HepG2 (cell line): ENCODE data around the gene CHD9. TPM values are rescaled to one million over a fixed set of nuclear protein-coding genes. Genes with fewer than 3 reads are reported as not detected.
A peak's percentile ranks its signal among the peaks of the same experiment; 100 is the strongest.

Experiments used
- JARID2 ChIP-seq: sonication (generic); formaldehyde crosslinking; IDR thresholded peaks from 2 replicates; pipeline ENCODE4 v1.8.1; 2023; ENCODE audit warnings: missing genetic modification reagents, inconsistent platforms; ENCODE audit not compliant: insufficient replicate concordance
- KLF15 ChIP-seq: sonication (generic); formaldehyde crosslinking; IDR thresholded peaks from 2 replicates; pipeline ENCODE4 v1.8.1; 2023; ENCODE audit warnings: borderline replicate concordance, mild to moderate bottlenecking, inconsistent platforms, missing genetic modification reagents, mixed read lengths
- NR2C2 ChIP-seq: sonication (generic); formaldehyde crosslinking; IDR thresholded peaks from 2 replicates; pipeline ENCODE4 v1.4.0; 2020; ENCODE audit warnings: missing genetic modification reagents, mild to moderate bottlenecking, moderate library complexity, borderline replicate concordance
- TCF7 ChIP-seq: sonication (generic); IDR thresholded peaks from 2 replicates; pipeline ENCODE4 v1.6.1; 2016; ENCODE audit warnings: antibody characterized with exemption, low read depth
- TOE1 ChIP-seq: sonication (generic); formaldehyde crosslinking; IDR thresholded peaks from 2 replicates; pipeline ENCODE4 v1.4.0; 2020; ENCODE audit warnings: mild to moderate bottlenecking, missing genetic modification reagents
- ZKSCAN5 ChIP-seq: sonication (generic); formaldehyde crosslinking; IDR thresholded peaks from 2 replicates; pipeline ENCODE4 v1.5.1; 2020; ENCODE audit warnings: mild to moderate bottlenecking, missing genetic modification reagents
- ZNF205 ChIP-seq: IDR thresholded peaks from 2 replicates; pipeline ENCODE4 v1.6.1; 2018; ENCODE audit warnings: missing biosample characterization, missing genetic modification reagents
- ZSCAN30 ChIP-seq: sonication (generic); formaldehyde crosslinking; IDR thresholded peaks from 2 replicates; pipeline ENCODE4 v1.5.0; 2020; ENCODE audit warnings: mild to moderate bottlenecking, missing genetic modification reagents
- polyA plus RNA-seq, 8 experiments: library from polyadenylated mRNA; depleted of rRNA in 3 of 8; stranded (reverse) in 7 of 8; unstranded in 1 of 8; fragments of >200 nt; fragmentation: Illumina TruSeq in 4 of 8; extraction: Trizol in 4 of 8; gene quantifications; 2 replicates each; pipeline versions ENCODE4 v1.2.1 to v1.2.3, GENCODE V29; 2011 to 2016; ENCODE audit warnings: low read depth in 4 of 8, missing spikeins in 1 of 8, mixed read lengths in 1 of 8; ENCODE audit not compliant: insufficient read depth in 1 of 8
- total RNA-seq, 5 experiments: library from RNA; depleted of rRNA; stranded (reverse); fragments of >200 nt; fragmentation: Illumina TruSeq; extraction: Trizol; gene quantifications; 2 replicates each; pipeline ENCODE4 v1.2.3, GENCODE V29; 2016; ENCODE audit warnings: low read depth in 1 of 5
- TF ChIP-seq, protein P1 (sequence below): sonication (generic); formaldehyde crosslinking; IDR thresholded peaks from 2 replicates; pipeline ENCODE4 v1.5.0; 2020; ENCODE audit warnings: mild to moderate bottlenecking, missing genetic modification reagents
- TF ChIP-seq, protein P2 (sequence below): sonication (generic); formaldehyde crosslinking; IDR thresholded peaks from 2 replicates; pipeline ENCODE4 v1.8.0; 2022; ENCODE audit warnings: missing genetic modification reagents, mild to moderate bottlenecking, inconsistent platforms, borderline replicate concordance
- TF ChIP-seq, protein P3 (sequence below): sonication (generic); formaldehyde crosslinking; IDR thresholded peaks from 2 replicates; pipeline ENCODE4 v1.5.1; 2020; ENCODE audit warnings: missing genetic modification reagents, mild to moderate bottlenecking, borderline replicate concordance
- TF ChIP-seq, protein P4 (sequence below): sonication (generic); formaldehyde crosslinking; IDR thresholded peaks from 2 replicates; pipeline ENCODE4 v1.4.0; 2020; ENCODE audit warnings: missing genetic modification reagents
- TF ChIP-seq, protein P5 (sequence below): sonication (generic); formaldehyde crosslinking; IDR thresholded peaks from 2 replicates; pipeline ENCODE4 v1.5.0; 2020; ENCODE audit warnings: missing genetic modification reagents
- TF ChIP-seq, protein P6 (sequence below), 2 experiments: sonication (generic) in 1 of 2; formaldehyde crosslinking in 1 of 2; IDR thresholded peaks; 2 replicates each; pipeline versions ENCODE4 v1.5.1 to v1.6.1; 2011 to 2020; ENCODE audit warnings: borderline replicate concordance in 1 of 2, low read depth in 1 of 2, low read length in 1 of 2, mild to moderate bottlenecking in 1 of 2, missing genetic modification reagents in 1 of 2, moderate library complexity in 1 of 2

The CHD9 gene
- total and polyA plus RNA-seq, 2 of the 13 experiments (the other 11 are each of a cell fraction or from before 2014, with no cell fraction given) = 23.4 to 27.7 TPM

DNA sequence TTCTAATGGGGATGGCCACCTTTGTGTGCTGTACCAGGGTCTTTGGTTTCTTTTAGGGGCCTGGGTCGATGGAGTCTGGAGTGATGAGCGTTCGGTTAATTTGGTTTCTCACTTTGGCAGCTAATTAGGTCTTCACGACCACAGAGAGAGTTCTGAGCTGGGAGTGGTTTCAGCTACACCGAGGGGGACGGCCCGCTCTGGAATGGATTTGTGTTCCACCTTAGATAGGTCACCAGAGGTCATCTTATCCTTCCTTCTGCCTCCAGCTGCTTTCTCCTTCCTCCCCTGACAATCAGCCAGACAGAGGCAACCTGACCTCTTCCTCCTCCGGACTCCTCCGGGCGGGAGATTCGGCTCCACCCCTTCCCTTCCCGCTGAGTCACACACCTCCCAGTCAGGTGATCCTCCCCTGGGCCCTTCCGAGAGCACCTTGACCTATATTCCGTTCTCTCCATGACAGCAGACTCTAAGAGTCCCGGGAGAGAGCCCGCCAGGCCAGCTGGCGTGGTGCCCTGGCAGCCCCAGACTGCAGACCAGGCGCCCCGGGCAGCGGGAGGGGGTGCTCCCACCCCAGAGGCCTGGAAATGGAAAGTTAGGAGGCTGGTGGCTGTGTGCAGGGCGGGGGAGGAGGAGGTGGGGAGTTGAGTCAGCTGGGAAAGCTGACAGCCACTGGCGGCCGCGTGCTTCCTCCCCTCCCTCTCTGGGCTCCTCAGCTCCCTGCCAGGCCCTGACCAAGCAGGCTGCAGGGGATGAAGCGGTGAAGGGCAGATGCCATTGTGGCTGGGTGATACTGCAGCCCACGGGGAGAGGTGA is 44.7 kb downstream of the CHD9 start (continued):
- TF ChIP-seq, protein P1, sequence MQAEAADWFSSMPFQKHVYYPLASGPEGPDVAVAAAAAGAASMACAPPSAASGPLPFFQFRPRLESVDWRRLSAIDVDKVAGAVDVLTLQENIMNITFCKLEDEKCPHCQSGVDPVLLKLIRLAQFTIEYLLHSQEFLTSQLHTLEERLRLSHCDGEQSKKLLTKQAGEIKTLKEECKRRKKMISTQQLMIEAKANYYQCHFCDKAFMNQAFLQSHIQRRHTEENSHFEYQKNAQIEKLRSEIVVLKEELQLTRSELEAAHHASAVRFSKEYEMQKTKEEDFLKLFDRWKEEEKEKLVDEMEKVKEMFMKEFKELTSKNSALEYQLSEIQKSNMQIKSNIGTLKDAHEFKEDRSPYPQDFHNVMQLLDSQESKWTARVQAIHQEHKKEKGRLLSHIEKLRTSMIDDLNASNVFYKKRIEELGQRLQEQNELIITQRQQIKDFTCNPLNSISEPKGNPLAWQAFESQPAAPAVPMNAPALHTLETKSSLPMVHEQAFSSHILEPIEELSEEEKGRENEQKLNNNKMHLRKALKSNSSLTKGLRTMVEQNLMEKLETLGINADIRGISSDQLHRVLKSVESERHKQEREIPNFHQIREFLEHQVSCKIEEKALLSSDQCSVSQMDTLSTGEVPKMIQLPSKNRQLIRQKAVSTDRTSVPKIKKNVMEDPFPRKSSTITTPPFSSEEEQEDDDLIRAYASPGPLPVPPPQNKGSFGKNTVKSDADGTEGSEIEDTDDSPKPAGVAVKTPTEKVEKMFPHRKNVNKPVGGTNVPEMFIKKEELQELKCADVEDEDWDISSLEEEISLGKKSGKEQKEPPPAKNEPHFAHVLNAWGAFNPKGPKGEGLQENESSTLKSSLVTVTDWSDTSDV (CRISPR knock-in tag) = no peak
- TF ChIP-seq TCF7 = no peak
- TF ChIP-seq ZNF205 (CRISPR knock-in tag) = no peak
- TF ChIP-seq, protein P2, sequence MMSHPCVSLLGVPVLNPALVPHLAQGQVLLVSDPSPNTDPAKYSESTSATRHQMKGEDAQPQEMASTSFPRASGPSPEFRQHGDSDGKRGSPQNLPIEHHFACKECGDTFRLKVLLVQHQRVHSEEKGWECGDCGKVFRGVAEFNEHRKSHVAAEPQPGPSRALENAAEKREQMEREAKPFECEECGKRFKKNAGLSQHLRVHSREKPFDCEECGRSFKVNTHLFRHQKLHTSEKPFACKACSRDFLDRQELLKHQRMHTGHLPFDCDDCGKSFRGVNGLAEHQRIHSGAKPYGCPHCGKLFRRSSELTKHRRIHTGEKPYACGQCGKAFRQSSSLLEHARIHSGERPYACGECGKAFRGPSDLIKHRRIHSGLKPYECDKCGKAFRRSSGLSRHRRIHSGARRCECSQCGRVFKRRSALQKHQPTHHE (CRISPR knock-in tag) = no peak
- TF ChIP-seq JARID2 (CRISPR knock-in tag) = no peak
- TF ChIP-seq, protein P3, sequence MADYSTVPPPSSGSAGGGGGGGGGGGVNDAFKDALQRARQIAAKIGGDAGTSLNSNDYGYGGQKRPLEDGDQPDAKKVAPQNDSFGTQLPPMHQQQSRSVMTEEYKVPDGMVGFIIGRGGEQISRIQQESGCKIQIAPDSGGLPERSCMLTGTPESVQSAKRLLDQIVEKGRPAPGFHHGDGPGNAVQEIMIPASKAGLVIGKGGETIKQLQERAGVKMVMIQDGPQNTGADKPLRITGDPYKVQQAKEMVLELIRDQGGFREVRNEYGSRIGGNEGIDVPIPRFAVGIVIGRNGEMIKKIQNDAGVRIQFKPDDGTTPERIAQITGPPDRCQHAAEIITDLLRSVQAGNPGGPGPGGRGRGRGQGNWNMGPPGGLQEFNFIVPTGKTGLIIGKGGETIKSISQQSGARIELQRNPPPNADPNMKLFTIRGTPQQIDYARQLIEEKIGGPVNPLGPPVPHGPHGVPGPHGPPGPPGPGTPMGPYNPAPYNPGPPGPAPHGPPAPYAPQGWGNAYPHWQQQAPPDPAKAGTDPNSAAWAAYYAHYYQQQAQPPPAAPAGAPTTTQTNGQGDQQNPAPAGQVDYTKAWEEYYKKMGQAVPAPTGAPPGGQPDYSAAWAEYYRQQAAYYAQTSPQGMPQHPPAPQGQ (CRISPR knock-in tag) = no peak
- TF ChIP-seq TOE1 (CRISPR knock-in tag) = no peak
- TF ChIP-seq, protein P4, sequence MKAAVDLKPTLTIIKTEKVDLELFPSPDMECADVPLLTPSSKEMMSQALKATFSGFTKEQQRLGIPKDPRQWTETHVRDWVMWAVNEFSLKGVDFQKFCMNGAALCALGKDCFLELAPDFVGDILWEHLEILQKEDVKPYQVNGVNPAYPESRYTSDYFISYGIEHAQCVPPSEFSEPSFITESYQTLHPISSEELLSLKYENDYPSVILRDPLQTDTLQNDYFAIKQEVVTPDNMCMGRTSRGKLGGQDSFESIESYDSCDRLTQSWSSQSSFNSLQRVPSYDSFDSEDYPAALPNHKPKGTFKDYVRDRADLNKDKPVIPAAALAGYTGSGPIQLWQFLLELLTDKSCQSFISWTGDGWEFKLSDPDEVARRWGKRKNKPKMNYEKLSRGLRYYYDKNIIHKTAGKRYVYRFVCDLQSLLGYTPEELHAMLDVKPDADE = no peak
- no peak for TF ChIP-seq ZKSCAN5 (CRISPR knock-in tag)
- TF ChIP-seq KLF15 = no peak
- TF ChIP-seq, protein P5, sequence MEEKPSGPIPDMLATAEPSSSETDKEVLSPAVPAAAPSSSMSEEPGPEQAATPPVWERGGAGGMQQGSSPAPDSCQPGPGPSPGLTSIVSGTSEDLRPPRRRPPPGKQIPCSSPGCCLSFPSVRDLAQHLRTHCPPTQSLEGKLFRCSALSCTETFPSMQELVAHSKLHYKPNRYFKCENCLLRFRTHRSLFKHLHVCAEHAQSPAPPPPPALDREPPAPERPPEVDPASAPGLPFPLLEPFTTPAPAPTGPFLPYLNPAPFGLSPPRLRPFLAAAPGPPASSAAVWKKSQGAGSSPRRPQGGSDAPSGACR (CRISPR knock-in tag) = no peak
- TF ChIP-seq, protein P6, sequence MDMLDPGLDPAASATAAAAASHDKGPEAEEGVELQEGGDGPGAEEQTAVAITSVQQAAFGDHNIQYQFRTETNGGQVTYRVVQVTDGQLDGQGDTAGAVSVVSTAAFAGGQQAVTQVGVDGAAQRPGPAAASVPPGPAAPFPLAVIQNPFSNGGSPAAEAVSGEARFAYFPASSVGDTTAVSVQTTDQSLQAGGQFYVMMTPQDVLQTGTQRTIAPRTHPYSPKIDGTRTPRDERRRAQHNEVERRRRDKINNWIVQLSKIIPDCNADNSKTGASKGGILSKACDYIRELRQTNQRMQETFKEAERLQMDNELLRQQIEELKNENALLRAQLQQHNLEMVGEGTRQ (IDR thresholded peaks at IDR 0.05; ENCODE audit: low read depth, low read length) = 0 out of 2 replicates have a peak, but pooled peaks have one; percentile 38
- TF ChIP-seq, protein P6 (CRISPR knock-in tag; IDR thresholded peaks at IDR 0.05; ENCODE audit: borderline replicate concordance) = peak; percentile 81; the same call in 1 of the 2 replicates
- no peak for TF ChIP-seq ZSCAN30
- 0 out of 2 replicates have a peak, but pooled peaks have one; percentile 64 for TF ChIP-seq NR2C2 (CRISPR knock-in tag)
